Type B pancreatic cell (in vitro differentiated cells): ENCODE measurements around the gene PIEZO2. TPM values are rescaled to one million over a fixed set of nuclear protein-coding genes. Genes with fewer than 3 reads are reported as not detected.

Experiments used
- DNase-seq: peaks from one replicate; pipeline ENCODE4 v3.0.0; 2021; ENCODE audit warnings: mixed read lengths; ENCODE audit not compliant: unreplicated experiment; ENCODE audit errors: extremely low spot score
- H3K27ac Mint-ChIP-seq: 2 replicates; pipeline ENCODE4 v1.8.0; 2021; ENCODE audit warnings: mild to moderate bottlenecking, mixed read lengths
- H3K27me3 Mint-ChIP-seq: 2 replicates; pipeline ENCODE4 v1.8.0; 2021; ENCODE audit warnings: mixed read lengths
- H3K36me3 Mint-ChIP-seq: 2 replicates; pipeline ENCODE4 v1.8.0; 2021; ENCODE audit warnings: mixed read lengths
- H3K4me1 Mint-ChIP-seq: one replicate; pipeline ENCODE4 v1.8.0; 2021; ENCODE audit warnings: mixed read lengths; ENCODE audit not compliant: unreplicated experiment
- H3K4me3 Mint-ChIP-seq: 2 replicates; pipeline ENCODE4 v1.8.0; 2021; ENCODE audit warnings: mild to moderate bottlenecking, mixed read lengths
- H3K9me3 Mint-ChIP-seq: 2 replicates; pipeline ENCODE4 v1.8.0; 2021; ENCODE audit warnings: mixed read lengths
- total RNA-seq: library from RNA; stranded (reverse); gene quantifications from 2 replicates; pipeline ENCODE4 v1.2.1, GENCODE V29; 2021; ENCODE audit warnings: low replicate concordance
- TF ChIP-seq, protein P1 (sequence below): fragments of 200-600 bp; sonication (generic); conservative IDR thresholded peaks from 2 replicates; pipeline ENCODE4 v1.5.0; 2021; ENCODE audit warnings: antibody characterized with exemption, mild to moderate bottlenecking

The PIEZO2 gene
- total RNA-seq, 1 donor from 2014 or later, result 38.8 TPM

DNA sequence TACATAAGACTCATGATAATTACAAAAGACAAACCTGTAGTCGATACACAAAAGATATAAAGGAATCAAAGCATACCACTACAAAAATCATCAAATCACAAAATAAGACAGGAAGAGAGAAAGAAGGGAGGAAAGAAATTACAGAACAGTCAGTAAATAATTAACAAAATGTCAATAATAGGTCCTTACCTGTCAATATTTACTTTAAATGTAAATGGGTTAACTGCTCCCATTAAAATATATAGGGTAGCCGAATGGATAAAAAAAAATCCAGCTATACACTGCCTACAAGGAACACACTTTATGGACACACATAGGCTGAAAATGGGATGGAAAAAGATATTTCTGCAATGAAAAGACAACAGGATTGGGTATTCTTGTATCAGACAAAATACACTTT is 163.7 kb downstream of the PIEZO2 start:
- no peak overlapping the region for H3K4me3 Mint-ChIP-seq
- no peak for DNase-seq
- H3K36me3 Mint-ChIP-seq, result no peaks in the 10 kb centered on the region
- H3K4me1 Mint-ChIP-seq, result no peaks in the 10 kb centered on the region
- no peak overlapping the region for H3K27ac Mint-ChIP-seq
- TF ChIP-seq, protein P1, sequence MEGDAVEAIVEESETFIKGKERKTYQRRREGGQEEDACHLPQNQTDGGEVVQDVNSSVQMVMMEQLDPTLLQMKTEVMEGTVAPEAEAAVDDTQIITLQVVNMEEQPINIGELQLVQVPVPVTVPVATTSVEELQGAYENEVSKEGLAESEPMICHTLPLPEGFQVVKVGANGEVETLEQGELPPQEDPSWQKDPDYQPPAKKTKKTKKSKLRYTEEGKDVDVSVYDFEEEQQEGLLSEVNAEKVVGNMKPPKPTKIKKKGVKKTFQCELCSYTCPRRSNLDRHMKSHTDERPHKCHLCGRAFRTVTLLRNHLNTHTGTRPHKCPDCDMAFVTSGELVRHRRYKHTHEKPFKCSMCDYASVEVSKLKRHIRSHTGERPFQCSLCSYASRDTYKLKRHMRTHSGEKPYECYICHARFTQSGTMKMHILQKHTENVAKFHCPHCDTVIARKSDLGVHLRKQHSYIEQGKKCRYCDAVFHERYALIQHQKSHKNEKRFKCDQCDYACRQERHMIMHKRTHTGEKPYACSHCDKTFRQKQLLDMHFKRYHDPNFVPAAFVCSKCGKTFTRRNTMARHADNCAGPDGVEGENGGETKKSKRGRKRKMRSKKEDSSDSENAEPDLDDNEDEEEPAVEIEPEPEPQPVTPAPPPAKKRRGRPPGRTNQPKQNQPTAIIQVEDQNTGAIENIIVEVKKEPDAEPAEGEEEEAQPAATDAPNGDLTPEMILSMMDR, result no peak
- no peaks in the 10 kb centered on the region for H3K27me3 Mint-ChIP-seq
- peaks cover 15% of the 10 kb centered on the region for H3K9me3 Mint-ChIP-seq

DNA sequence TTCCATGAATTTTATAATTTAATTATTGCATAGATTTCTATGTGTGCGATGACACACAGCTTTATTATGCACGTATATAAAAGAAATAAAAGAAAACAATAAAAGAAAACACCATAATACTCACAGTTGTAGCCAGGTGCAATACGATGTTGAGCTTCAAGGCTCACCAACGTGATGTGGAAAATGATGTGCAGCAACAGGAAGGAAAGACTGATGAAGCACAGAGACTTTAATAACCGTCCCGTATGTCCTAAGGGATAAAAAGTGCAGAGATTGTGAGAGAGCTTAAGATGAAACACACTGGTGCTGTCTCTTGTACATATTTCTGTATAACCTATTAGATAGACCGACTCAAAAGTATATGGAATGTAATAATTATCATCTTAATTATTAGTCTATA is 170.0 kb downstream of the PIEZO2 start:
- DNase-seq, result no peak
- Mint-ChIP-seq H3K27me3 (no peaks in the 10 kb centered on the region), H3K4me3 (no peak overlapping the region), H3K9me3 (peaks cover 5% of the 10 kb centered on the region), H3K36me3 (peaks cover 4% of the 10 kb centered on the region), H3K4me1 (no peaks in the 10 kb centered on the region), H3K27ac (no peak overlapping the region)
- TF ChIP-seq, protein P1, result no peak

DNA sequence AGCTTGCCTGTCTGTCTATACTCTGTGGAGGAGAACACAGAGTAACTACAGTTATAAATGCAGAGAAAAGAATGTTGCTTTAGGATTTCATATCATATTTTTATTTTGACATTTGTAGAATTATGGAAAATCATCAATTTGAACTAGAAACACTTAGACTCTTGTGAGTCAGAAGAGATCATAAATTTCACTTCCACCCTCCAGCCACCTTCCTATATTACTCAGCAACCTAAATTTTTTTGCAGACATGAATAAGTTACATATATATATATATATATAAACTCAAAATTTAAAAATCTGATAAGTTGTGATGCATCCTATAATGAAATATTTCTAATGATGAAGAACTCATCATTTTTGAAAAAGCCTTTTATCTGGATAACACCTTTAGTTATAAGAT is 172.3 kb downstream of the PIEZO2 start:
- H3K27me3 Mint-ChIP-seq, result no peaks in the 10 kb centered on the region
- peaks cover 13% of the 10 kb centered on the region for H3K36me3 Mint-ChIP-seq

DNA sequence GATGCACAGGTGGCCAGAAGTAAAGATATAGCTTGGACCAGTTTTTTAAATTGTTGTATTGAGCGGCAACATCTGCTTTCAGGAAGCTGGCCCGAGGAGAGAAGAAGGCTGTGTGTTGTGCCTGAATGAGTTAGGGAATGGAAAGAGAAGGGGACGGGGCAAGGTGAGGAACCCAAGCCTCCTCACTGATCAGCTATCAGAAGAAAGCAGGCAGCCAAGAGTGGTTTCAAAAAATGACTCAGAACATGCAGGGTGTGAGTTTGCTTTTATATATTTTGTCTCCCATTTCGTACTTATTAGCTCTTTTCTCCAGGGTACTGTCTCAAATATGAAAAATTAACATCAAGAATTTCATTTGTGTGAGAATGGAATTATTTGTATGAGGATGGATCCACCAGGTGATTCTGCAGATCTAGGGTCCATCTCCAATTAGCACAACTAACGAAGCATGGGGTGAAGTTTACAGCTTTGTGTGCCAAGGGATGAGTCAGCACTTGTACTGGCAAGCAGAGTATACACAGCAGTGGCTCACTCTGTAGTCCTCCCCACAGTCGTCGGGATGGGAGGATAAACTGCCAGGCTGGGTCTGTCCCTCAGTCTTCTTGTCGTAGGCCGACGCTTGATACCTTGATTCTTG is 175.7 kb downstream of the PIEZO2 start:
- TF ChIP-seq, protein P1, result no peak
- H3K27ac Mint-ChIP-seq, result no peak overlapping the region

More for the DNA sequence above, 172.3 kb downstream of the PIEZO2 start:
- Mint-ChIP-seq H3K9me3 (peaks cover 5% of the 10 kb centered on the region), H3K4me3 (no peak overlapping the region), H3K4me1 (no peaks in the 10 kb centered on the region), H3K27ac (no peak overlapping the region)
- TF ChIP-seq, protein P1, result no peak
- no peak for DNase-seq

DNA sequence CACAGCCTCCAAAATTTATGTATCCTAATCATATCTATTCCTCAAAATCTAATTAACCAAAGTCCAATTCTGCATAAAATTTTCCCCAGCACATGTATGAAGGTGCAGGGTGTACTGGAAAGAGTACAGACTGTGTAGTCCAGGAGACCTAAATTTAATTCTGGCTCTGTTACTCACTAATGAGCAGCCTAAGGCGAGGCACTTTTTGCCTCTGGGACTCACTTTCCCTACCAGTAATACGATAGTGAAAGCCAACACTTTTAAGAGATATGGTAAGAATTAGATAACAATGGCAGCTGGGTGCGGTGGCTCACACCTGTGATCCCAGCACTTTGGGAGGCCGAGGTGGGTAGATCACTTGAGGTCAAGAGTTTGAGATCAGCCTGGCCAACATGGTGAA is 177.7 kb downstream of the PIEZO2 start:
- Mint-ChIP-seq H3K4me3 (no peak overlapping the region), H3K27me3 (no peaks in the 10 kb centered on the region), H3K27ac (no peak overlapping the region), H3K9me3 (no peaks in the 10 kb centered on the region), H3K36me3 (peaks cover 13% of the 10 kb centered on the region), H3K4me1 (no peaks in the 10 kb centered on the region)
- TF ChIP-seq, protein P1, result no peak
- no peak for DNase-seq

More for the DNA sequence above, 175.7 kb downstream of the PIEZO2 start:
- Mint-ChIP-seq H3K4me1 (no peaks in the 10 kb centered on the region), H3K9me3 (no peaks in the 10 kb centered on the region), H3K36me3 (peaks cover 13% of the 10 kb centered on the region), H3K4me3 (no peak overlapping the region), H3K27me3 (no peaks in the 10 kb centered on the region)
- no peak for DNase-seq
